HG03135 (cell line): Measurements from ENCODE around the gene DCAF11.
A peak's percentile ranks its signal among the peaks of the same experiment; 100 is the strongest.

Experiments
- ATAC-seq: cut with Tn5 transposase; IDR thresholded peaks from one replicate; pipeline ENCODE4 v1.9.1; 2021; ENCODE audit warnings: mild to moderate bottlenecking, moderate library complexity; ENCODE audit not compliant: unreplicated experiment

DCAF11 gene

DNA sequence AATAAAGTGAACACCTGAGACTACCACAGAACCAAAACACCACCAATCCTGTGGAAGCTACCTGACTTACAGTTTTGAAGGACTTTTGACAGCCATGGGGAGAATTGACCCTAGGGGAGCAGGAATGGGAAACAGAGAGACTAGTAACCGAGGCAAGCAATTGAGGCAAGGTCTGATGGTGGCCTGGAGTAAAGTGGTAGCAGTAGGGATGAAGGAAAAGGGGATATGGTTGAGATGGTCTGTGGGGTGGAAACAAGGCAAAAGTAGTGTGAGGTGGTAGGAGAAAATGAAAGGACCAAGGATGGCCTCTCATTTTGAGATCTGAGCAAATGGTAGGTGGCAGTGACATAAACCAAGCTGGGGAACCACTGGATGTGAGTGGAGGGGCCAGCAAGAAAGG is 42.3 kb downstream of the DCAF11 start:
- ATAC-seq: no peak

DNA sequence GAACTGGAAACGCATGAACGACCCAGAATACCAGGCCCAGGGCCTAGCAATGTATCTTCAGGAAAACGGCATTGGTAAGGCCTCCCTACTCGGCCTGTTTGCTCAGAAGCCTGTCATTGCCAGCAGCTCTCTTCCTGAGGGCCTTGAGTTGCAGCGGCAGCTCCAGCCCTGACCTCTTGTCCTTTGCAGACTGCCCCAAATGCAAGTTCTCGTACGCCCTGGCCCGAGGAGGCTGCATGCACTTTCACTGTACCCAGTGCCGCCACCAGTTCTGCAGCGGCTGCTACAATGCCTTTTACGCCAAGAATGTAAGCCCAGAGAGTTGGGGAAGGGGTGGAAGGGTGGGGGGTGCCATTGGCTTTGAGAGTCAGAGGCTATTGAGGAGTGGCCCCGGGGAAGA is 42.8 kb downstream of the DCAF11 start:
- ATAC-seq: no peak

DNA sequence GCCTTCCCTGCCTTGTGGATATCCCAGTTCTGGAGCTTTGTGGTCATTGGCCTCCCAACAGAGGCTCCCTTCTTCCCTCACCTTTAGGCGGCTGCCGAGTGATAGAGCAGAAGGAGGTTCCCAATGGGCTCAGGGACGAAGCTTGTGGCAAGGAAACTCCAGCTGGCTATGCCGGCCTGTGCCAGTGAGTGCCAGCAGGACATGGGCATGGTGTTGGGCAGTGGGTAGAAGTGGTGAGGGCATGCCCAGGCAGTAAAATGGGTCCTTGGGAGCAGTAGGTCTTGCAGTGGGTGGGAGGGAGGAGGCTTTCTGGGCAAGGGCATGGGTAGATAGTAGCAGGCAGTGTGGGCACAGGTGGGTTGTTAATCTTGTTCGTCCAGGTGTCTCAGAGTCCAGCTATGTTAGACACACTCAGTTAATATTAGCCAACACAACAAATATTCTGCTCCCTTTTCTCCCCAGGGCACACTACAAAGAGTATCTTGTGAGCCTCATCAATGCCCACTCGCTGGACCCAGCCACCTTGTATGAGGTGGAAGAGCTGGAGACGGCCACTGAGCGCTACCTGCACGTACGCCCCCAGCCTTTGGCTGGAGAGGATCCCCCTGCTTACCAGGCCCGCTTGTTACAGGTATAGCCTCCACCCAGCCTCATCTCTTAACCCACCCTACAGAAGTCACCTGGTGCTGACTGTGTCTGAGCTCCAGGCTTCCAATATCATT is 45.4 kb downstream of the DCAF11 start:
- no peak for ATAC-seq

DNA sequence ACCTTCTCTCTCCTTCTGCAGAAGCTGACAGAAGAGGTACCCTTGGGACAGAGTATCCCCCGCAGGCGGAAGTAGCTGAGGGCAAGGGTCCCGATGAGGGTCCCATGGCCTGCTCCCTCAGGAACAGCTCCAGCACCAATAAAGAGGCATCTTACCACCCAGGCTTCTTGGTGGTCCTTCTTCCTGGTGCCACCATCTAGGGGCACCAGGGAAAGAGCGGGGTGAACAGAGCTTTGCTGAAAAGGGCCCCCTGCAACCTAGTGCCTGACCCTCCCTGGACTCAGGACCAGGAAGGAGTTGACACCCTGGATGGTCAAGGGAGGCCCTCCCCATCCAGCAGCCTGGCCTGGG is 45.9 kb downstream of the DCAF11 start:
- peak; percentile 6 for ATAC-seq

DNA sequence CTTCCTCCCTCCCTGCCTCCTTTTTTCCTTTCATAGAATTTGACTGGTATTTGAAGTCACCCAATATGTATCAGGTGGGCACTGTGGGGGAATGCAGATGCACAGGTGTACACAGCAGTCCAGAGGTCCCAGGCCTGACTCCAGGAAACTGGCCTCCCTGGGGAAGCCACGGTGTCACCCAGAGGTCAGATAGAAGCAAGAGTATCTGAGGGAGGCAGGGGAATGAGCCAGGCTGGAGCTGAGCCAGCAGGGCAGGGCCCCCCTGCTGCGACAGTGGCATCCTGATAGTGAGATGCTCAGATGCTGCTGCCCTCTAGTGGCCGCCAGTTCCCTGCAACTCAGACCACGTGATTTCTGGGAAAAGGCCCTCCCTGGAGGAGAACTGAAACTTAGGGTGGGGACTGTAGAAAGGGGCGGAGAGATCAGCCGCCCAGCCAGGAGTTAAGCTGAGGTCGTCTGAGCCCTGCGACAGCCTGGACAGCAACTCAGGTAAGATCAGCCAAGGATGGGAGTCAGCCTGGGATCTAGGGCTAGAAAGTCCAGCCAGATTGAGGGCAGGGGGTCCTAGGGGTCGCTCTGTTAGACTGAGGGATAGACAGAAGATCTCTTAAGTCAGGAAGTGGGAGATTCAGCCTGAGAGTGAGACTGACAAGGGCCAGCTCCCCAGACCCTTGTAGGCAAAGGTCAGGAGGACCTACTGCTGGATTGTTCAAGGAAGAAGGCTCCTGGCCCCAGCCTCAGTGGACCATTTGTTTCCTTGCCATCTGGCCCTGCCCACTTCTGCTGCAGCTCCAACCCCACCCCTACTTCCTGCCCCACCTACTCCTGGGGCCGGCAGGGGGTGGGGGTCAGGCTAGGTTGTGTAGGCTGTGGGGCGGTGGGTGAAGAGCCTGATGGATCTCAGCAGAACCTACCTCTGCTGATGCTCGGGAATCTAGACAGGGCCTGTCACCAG is 46.5 kb downstream of the DCAF11 start, which contains the start of gene IRF9:
Gene IRF9 (plus strand): TSS at position 416 of the 955 bp plus-strand sequence. CDS start 880 bp downstream, outside the sequence.
- ATAC-seq: peak; percentile 78

DNA sequence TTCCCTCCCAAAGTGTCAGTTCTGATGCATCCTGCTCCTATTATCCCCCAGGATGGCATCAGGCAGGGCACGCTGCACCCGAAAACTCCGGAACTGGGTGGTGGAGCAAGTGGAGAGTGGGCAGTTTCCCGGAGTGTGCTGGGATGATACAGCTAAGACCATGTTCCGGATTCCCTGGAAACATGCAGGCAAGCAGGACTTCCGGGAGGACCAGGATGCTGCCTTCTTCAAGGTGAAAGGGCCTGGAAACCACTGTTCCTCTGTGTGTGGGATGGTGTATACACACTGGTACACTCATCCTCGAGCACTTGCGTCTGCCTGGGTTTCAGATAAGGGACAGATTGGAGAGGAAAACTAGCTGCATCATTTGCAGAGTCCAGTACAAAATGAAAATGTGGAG is 47.5 kb downstream of the DCAF11 start:
- ATAC-seq: no peak

DNA sequence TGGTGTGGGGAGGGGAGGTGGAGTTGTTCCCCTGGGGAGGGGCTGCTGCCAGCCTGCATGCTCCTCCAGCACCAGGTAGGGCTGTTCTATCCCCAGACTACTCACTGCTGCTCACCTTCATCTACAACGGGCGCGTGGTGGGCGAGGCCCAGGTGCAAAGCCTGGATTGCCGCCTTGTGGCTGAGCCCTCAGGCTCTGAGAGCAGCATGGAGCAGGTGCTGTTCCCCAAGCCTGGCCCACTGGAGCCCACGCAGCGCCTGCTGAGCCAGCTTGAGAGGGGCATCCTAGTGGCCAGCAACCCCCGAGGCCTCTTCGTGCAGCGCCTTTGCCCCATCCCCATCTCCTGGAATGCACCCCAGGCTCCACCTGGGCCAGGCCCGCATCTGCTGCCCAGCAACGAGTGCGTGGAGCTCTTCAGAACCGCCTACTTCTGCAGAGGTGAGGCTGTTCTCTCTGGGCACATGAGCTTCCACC is 50.0 kb downstream of the DCAF11 start:
- no peak for ATAC-seq

DNA sequence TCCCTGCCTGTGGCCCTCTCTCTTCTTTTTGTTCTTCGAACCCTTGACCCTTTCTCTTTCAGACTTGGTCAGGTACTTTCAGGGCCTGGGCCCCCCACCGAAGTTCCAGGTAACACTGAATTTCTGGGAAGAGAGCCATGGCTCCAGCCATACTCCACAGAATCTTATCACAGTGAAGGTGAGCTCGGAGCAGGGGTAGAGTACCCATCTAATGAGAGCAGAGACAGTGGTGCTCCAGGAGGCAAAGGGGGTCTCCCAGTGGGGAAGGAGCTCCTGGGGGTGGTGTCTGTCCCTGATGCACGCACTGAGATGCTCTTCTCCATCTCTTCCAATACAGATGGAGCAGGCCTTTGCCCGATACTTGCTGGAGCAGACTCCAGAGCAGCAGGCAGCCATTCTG is 51.2 kb downstream of the DCAF11 start:
- ATAC-seq: no peak

DNA sequence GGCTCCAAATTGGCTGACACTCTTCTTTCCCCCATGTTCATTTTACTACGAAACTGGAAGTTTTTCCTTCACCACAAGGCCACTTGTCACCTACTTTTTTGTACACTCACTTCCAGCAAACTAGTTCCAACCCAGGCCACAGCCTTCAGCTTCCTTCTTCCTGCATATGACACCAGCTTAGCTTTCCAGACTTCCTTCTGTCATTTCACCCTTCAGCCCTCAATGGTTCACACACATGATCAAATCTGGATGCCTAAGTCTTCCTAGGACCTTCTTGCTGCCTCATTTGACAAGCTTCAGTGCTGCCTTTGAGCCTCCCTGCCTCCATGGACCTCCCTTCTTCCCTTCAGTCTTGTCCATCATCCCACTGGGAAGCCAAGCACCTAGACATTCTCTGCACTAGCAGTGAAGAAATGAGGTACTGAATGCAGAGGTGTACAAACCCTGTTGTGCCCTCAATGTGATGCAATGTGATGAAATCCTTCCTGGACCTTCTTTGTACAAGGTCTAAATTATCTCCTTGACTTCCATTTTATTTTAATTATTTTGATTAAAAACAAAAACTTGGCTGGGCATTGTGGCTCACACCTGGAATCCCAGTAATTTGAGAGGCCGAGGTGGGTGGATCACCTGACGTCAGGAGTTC is 53.0 kb downstream of the DCAF11 start:
- ATAC-seq: no peak

DNA sequence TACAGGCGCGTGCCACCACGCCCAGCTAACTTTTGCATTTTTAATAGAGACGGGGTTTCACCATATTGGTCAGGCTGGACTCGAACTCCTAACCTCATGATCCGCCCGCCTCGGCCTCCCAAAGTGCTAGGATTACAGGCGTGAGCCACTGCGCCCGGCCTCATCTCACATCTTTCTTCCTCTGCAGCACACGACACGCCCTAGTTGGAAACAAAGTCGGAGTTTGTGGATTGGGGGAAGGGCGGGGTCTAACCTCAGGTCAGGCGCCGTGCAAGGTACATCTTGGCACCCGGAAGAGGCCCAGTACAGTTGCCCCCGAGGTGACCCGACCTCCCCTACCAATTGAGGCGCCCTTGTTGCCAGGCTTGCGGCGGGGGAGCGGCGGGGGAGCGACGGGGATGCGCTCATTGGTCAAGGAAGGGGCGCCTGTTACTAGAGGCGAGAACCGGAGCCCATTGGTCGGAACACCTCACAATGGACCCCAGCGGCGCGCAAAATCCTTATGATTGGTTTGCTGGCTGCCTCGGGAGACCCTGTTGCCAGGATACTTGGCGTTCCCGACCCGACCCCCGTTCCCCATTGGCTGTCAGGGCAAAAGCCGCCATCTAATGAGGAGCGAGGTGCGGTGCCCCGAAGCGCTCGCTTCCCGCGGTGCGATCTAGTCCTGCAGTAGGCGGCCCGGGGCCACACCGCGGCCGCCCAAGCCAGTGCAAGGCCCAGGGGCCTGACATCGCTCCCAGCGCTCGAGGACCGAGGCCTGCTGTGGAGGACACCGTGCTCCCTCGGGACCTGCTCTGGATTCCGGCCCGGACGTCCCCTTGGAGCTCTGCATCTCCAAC is 57.1 kb downstream of the DCAF11 start, which contains the start of gene REC8:
Gene REC8 (plus strand): TSS at position 659 of the 839 bp plus-strand sequence. CDS start 473 bp downstream, outside the sequence.
- ATAC-seq: peak; percentile 85

DNA sequence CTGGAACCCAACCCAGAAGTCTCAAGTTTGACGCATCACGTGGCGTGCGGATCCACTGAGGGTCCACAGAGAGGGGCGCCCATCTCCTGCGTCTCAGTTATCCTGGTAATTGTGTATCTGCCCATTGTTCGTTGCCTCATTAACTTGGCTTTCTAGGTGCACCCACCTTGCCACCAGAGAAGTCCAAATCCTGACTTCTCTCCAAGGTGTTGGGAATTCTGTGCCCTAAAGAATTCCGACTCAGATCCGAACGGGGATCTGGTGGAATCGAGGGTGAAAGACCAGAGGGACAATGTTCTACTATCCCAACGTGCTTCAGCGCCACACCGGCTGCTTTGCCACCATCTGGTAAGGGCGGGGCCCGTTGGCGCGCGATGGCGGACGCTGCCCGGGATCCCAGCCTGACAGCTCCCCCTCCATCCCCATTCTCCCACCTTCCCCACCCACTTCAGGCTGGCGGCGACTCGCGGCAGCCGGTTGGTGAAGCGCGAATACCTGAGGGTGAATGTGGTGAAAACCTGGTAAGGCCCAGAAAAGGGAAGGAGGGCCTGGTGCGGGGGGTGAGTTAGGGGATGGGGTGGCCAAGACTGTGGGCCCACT is 57.8 kb downstream of the DCAF11 start:
- no peak for ATAC-seq

DNA sequence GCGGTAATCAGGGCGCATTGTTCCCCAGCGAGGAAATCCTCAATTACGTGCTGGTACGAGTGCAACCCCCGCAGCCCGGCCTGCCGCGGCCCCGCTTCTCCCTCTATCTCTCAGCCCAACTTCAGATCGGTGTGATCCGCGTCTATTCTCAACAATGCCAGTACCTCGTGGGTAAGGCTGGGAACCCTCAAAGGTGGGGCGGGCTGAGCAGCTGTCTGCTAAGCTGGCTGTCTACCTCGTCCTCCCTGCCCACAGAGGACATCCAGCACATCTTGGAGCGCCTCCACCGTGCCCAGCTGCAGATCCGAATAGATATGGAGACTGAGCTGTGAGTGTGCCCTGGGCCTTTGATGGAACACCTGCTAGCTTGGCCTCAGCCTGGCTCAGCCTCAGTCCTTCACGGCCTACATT is 58.3 kb downstream of the DCAF11 start:
- no peak for ATAC-seq
